Upper lobe of left lung (tissue), 4 donors: Measurements from ENCODE around the gene KIRREL2.

ENCODE experiments used
- EP300 ChIP-seq, 4 donors: sonication (generic); formaldehyde crosslinking; IDR thresholded peaks; one replicate each; pipeline ENCODE4 v1.5.1; 2017; ENCODE audit warnings: antibody characterized with exemption in 4 of 4, control low read depth in 2 of 4
- TF ChIP-seq, protein P1 (sequence below), 6 experiments: fragments of 450-650 bp in 4 of 6; fragments of 200-600 bp in 2 of 6; sonication (generic) in 2 of 6; IDR thresholded peaks; one replicate each; pipeline ENCODE4 v1.5.1; 2016 to 2019; ENCODE audit warnings: antibody characterized with exemption in 6 of 6

DNA sequence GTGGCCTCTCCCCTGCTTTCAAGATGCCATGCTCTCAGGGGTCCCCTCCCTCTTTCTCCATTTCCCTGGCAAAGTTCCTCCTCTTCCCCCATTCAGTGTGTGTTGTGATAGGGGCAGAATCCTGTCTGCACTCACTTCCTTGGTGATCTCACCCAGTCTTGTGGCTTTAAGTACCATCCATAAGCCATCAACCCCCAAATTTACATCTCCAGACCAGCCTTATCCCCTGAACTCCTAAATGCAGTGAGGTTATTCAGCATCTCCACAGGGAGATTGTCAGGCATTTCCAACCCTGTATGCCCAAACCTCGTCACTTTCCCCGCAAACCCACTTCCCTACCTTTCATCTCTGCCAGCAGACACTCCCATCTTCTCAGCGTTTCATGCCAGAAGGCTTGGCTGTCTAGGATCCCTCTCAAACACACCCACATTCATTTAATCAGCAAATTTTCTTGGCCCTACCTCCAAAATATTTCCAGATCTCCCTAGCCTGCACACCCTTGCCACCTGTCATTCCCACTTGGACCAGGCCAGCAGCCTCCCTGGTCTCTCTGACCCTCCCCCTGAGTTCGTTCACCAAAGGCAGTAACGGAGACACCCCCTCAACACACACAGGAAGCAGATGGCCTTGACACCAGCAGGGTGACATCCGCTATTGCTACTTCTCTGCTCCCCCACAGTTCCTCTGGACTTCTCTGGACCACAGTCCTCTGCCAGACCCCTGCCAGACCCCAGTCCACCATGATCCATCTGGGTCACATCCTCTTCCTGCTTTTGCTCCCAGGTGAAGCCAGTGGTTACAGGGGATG lies 45.3 kb downstream of the KIRREL2 start, which contains the start of gene HCST:
- no peak for TF ChIP-seq EP300 (IDR thresholded peaks at IDR 0.05)
- TF ChIP-seq, protein P1, sequence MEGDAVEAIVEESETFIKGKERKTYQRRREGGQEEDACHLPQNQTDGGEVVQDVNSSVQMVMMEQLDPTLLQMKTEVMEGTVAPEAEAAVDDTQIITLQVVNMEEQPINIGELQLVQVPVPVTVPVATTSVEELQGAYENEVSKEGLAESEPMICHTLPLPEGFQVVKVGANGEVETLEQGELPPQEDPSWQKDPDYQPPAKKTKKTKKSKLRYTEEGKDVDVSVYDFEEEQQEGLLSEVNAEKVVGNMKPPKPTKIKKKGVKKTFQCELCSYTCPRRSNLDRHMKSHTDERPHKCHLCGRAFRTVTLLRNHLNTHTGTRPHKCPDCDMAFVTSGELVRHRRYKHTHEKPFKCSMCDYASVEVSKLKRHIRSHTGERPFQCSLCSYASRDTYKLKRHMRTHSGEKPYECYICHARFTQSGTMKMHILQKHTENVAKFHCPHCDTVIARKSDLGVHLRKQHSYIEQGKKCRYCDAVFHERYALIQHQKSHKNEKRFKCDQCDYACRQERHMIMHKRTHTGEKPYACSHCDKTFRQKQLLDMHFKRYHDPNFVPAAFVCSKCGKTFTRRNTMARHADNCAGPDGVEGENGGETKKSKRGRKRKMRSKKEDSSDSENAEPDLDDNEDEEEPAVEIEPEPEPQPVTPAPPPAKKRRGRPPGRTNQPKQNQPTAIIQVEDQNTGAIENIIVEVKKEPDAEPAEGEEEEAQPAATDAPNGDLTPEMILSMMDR (IDR thresholded peaks at IDR 0.05): no peak
